Neural progenitor cell (in vitro differentiated cells): ENCODE results near the gene AUNIP. TPM values are rescaled to one million over a fixed set of nuclear protein-coding genes. Genes with fewer than 3 reads are reported as not detected.

Experiments
- DNase-seq: peaks from one replicate; pipeline ENCODE4 v3.0.0-alpha.2; 2016; ENCODE audit warnings: low spot score
- H2AFZ ChIP-seq: fragments of 200-600 bp; sonication (generic); replicated peaks from 2 replicates; pipeline ENCODE4 v1.6.1; 2016; ENCODE audit warnings: antibody characterized with exemption
- H3F3A ChIP-seq: fragments of 200-600 bp; sonication (generic); 2 replicates; pipeline ENCODE4 v1.6.1; 2016; ENCODE audit warnings: antibody characterized with exemption, low read depth
- H3K27ac ChIP-seq: fragments of 200-600 bp; sonication (generic); 2 replicates; pipeline ENCODE4 v1.5.1; 2016; ENCODE audit warnings: mild to moderate bottlenecking
- H3K27me3 ChIP-seq: fragments of 200-600 bp; sonication (generic); 2 replicates; pipeline ENCODE4 v1.6.1; 2016; ENCODE audit warnings: mild to moderate bottlenecking, moderate library complexity
- H3K36me3 ChIP-seq: fragments of 200-600 bp; sonication (generic); 2 replicates; pipeline ENCODE4 v1.5.1; 2016
- H3K4me1 ChIP-seq: fragments of 200-600 bp; sonication (generic); 2 replicates; pipeline ENCODE4 v1.6.1; 2016; ENCODE audit warnings: mixed run types
- H3K4me2 ChIP-seq: fragments of 200-600 bp; sonication (generic); 2 replicates; pipeline ENCODE4 v1.6.1; 2016
- H3K4me3 ChIP-seq: fragments of 200-600 bp; sonication (generic); 2 replicates; pipeline ENCODE4 v1.5.1; 2016
- H3K79me2 ChIP-seq: fragments of 200-600 bp; sonication (generic); 2 replicates; pipeline ENCODE4 v1.6.1; 2016; ENCODE audit warnings: low read depth
- H3K9ac ChIP-seq: fragments of 200-600 bp; sonication (generic); 2 replicates; pipeline ENCODE4 v1.6.1; 2016
- H3K9me3 ChIP-seq: fragments of 200-600 bp; sonication (generic); 2 replicates; pipeline ENCODE4 v1.5.1; 2016; ENCODE audit warnings: low read depth
- H4K20me1 ChIP-seq: fragments of 200-600 bp; sonication (generic); 2 replicates; pipeline ENCODE4 v1.6.1; 2016; ENCODE audit warnings: low read depth
- H3K27ac Mint-ChIP-seq: 3 replicates; pipeline ENCODE4 v1.8.0; 2021; ENCODE audit warnings: mixed read lengths
- H3K27me3 Mint-ChIP-seq: 2 replicates; pipeline ENCODE4 v1.8.0; 2022; ENCODE audit warnings: low read depth, mild to moderate bottlenecking, inconsistent platforms, moderate library complexity, mixed read lengths; ENCODE audit not compliant: insufficient read depth
- H3K36me3 Mint-ChIP-seq: 3 replicates; pipeline ENCODE4 v1.8.0; 2021; ENCODE audit warnings: mixed read lengths
- H3K4me1 Mint-ChIP-seq: 3 replicates; pipeline ENCODE4 v1.8.0; 2021; ENCODE audit warnings: mixed read lengths
- H3K4me3 Mint-ChIP-seq: 3 replicates; pipeline ENCODE4 v1.8.0; 2021; ENCODE audit warnings: mild to moderate bottlenecking, moderate library complexity, mixed read lengths
- H3K9me3 Mint-ChIP-seq: 3 replicates; pipeline ENCODE4 v1.8.0; 2020; ENCODE audit warnings: mixed read lengths
- CTCF ChIP-seq: fragments of 200-600 bp; sonication (generic); IDR thresholded peaks from 2 replicates; pipeline ENCODE4 v1.5.1; 2017; ENCODE audit warnings: antibody characterized with exemption, mild to moderate bottlenecking
- EZH2 ChIP-seq: fragments of 200-600 bp; sonication (generic); IDR thresholded peaks from 2 replicates; pipeline ENCODE4 v1.6.1; 2017; ENCODE audit warnings: antibody characterized with exemption, mild to moderate bottlenecking, moderate library complexity
- EZH2phosphoT487 ChIP-seq: fragments of 200-600 bp; sonication (generic); IDR thresholded peaks from 2 replicates; pipeline ENCODE4 v1.6.1; 2017; ENCODE audit warnings: antibody characterized with exemption
- total RNA-seq: library from RNA; depleted of rRNA; stranded (reverse); fragments of >200 nt; gene quantifications from 2 replicates; pipeline ENCODE4 v1.2.3, GENCODE V29; 2015; ENCODE audit warnings: low replicate concordance

Gene AUNIP
- total RNA-seq, 1 donor from 2014 or later, result 15.2 TPM

DNA sequence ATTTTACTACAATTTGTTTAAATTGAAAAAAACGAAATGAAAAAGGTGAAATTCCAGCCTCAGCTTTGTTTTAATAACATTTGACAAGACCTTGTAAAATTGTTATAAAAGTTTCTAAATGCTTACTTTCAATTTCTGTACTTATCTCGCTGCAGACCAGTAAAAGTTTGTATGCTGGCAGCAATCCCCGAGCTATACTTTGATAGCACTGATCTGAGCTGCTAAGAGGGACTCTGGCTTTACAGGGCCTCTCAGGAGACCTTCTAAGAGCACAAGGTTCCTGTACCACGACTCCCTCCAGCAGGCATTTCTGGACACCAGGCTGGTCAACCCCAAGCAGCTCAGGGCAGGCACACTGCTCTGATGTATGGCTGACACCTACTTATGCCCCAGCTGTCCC, 33.9 kb upstream of the AUNIP start:
- TF ChIP-seq EZH2phosphoT487 (no peak), EZH2 (no peak), CTCF (no peak)
- H3K9me3 Mint-ChIP-seq, result no peaks in the 10 kb centered on the region
- Histone ChIP-seq H4K20me1 (peaks cover 14% of the 10 kb centered on the region), H3K79me2 (peaks cover 1% of the 10 kb centered on the region), H3K9ac (no peak overlapping the region), H3K27me3 (no peaks in the 10 kb centered on the region), H3K36me3 (no peaks in the 10 kb centered on the region), H2AFZ (no peak overlapping the region), H3K4me3 (no peak overlapping the region), H3K9me3 (no peaks in the 10 kb centered on the region), H3K27ac (peak overlapping the region; percentile 90), H3F3A (peaks cover 54% of the 10 kb centered on the region), H3K4me1 (peaks cover 31% of the 10 kb centered on the region), H3K4me2 (no peak overlapping the region)
- peaks cover 4% of the 10 kb centered on the region for H3K27me3 Mint-ChIP-seq
- DNase-seq, result no peak
- H3K4me3 Mint-ChIP-seq, result no peak overlapping the region
- peaks cover 25% of the 10 kb centered on the region for H3K36me3 Mint-ChIP-seq
- no peak overlapping the region for H3K27ac Mint-ChIP-seq
- H3K4me1 Mint-ChIP-seq, result peaks cover 42% of the 10 kb centered on the region

GRCh38 chr1:25891606-25892005, 32.3 kb upstream of the AUNIP start:
- Histone ChIP-seq H3K9ac (no peak overlapping the region), H3K4me2 (no peak overlapping the region), H3K4me1 (peaks cover 31% of the 10 kb centered on the region), H3K27ac (peak overlapping the region; percentile 57), H3K27me3 (no peaks in the 10 kb centered on the region), H3K4me3 (no peak overlapping the region), H2AFZ (no peak overlapping the region), H3K36me3 (no peaks in the 10 kb centered on the region), H4K20me1 (peaks cover 9% of the 10 kb centered on the region), H3K79me2 (no peaks in the 10 kb centered on the region), H3F3A (peaks cover 39% of the 10 kb centered on the region), H3K9me3 (no peaks in the 10 kb centered on the region)
- peaks cover 39% of the 10 kb centered on the region for H3K4me1 Mint-ChIP-seq
- DNase-seq, result no peak
- H3K27ac Mint-ChIP-seq, result no peak overlapping the region
- no peaks in the 10 kb centered on the region for H3K9me3 Mint-ChIP-seq
- peaks cover 28% of the 10 kb centered on the region for H3K36me3 Mint-ChIP-seq
- H3K27me3 Mint-ChIP-seq, result peaks cover 2% of the 10 kb centered on the region
- no peak overlapping the region for H3K4me3 Mint-ChIP-seq
- TF ChIP-seq EZH2phosphoT487, result no peak
- no peak for TF ChIP-seq EZH2
- TF ChIP-seq CTCF, result no peak

DNA sequence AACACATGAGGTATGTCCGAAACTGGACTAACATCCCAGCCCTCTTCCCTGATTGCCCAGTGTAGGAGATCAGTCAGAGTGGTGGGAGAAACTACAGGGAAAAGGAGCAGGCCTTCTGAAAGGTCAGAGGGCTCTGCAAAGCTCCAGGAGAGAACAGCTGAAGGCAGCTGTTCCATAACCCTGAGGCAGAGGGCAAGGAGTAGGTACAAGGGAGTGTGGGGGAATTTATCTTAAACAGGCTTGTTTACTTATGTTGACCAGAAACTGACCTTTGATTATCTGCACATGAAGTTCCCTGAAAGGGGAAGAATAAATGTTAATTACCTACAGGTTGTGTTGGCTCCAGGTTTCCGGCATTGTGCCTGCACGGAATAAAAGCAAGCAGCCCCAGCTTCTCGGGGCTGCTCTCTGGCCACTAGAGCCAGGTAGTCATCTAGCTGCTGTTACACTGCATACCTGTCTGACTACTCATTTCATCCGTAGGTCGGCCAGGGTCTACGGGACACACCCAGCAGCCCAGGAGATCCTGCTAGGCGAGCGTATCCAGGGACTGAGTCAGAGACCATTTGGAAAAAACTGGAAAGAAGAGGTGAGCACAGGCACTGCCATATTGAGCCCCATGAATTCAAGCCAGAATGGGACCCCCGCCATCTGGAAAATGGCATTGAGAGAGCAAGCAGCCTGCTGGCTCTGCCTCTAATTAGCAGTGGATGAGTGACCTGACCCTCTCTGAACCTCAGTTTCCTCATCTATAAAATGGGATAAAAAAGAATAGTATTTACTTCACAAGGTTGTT, 31.2 kb upstream of the AUNIP start:
- no peaks in the 10 kb centered on the region for H3K27me3 Mint-ChIP-seq
- Histone ChIP-seq H3K36me3 (no peaks in the 10 kb centered on the region), H3K4me2 (no peak overlapping the region), H3K27me3 (no peaks in the 10 kb centered on the region), H3K4me3 (no peak overlapping the region), H4K20me1 (no peaks in the 10 kb centered on the region), H3K4me1 (peaks cover 27% of the 10 kb centered on the region), H3K9ac (no peak overlapping the region), H2AFZ (no peak overlapping the region), H3K9me3 (no peaks in the 10 kb centered on the region), H3K27ac (no peak overlapping the region), H3K79me2 (no peaks in the 10 kb centered on the region), H3F3A (peaks cover 27% of the 10 kb centered on the region)
- peaks cover 31% of the 10 kb centered on the region for H3K4me1 Mint-ChIP-seq
- DNase-seq, result no peak
- TF ChIP-seq EZH2phosphoT487 (no peak), CTCF (no peak), EZH2 (no peak)
- H3K36me3 Mint-ChIP-seq, result peaks cover 29% of the 10 kb centered on the region
- H3K27ac Mint-ChIP-seq, result no peak overlapping the region
- H3K4me3 Mint-ChIP-seq, result no peak overlapping the region
- H3K9me3 Mint-ChIP-seq, result no peaks in the 10 kb centered on the region
